Measurements from ENCODE around the gene MAG. TPM values are rescaled to one million over a fixed set of nuclear protein-coding genes. Genes with fewer than 3 reads are reported as not detected.

Gene MAG
- total and polyA plus RNA-seq, 9 of the 15 experiments (the other 6 are each of a cell fraction or from before 2014, with no cell fraction given), result 0.11 to 10.0 (median 1.6) TPM

GRCh38 chr19:35306473-35307246, 14.7 kb downstream of the MAG start (continued):
- TF ChIP-seq TFE3 (CRISPR knock-in tag; IDR thresholded peaks at IDR 0.05) (no peak), ZNF780A (CRISPR knock-in tag; IDR thresholded peaks at IDR 0.05) (no peak), NELFE (IDR thresholded peaks at IDR 0.05; ENCODE audit: insufficient read depth, insufficient read length) (no peak), PCBP2 (IDR thresholded peaks at IDR 0.05; ENCODE audit: low read depth, low read length, poor library complexity, severe bottlenecking) (no peak), SP1 (CRISPR knock-in tag; IDR thresholded peaks at IDR 0.05) (no peak), ZNF134 (CRISPR knock-in tag; conservative IDR thresholded peaks at IDR 0.05) (no peak), SMAD4 (CRISPR knock-in tag; conservative IDR thresholded peaks at IDR 0.05) (no peak; the same call in 1 of the 2 replicates), BACH1 (tag; IDR thresholded peaks at IDR 0.05) (no peak; the same call in 1 of the 2 replicates), ETS2 (tag; IDR thresholded peaks at IDR 0.05; ENCODE audit: borderline replicate concordance, poor library complexity, severe bottlenecking) (no peak), KLF13 (tag; IDR thresholded peaks at IDR 0.05; ENCODE audit: borderline replicate concordance, low read depth) (no peak), ZNF24 (IDR thresholded peaks at IDR 0.05) (no peak), ZNF121 (CRISPR knock-in tag; conservative IDR thresholded peaks at IDR 0.05) (peak; percentile 100), ZNF316 (IDR thresholded peaks at IDR 0.05) (no peak), E4F1 (CRISPR knock-in tag; IDR thresholded peaks at IDR 0.05; ENCODE audit: borderline replicate concordance) (no peak), MITF (IDR thresholded peaks at IDR 0.05) (no peak), ARID4B (CRISPR knock-in tag; IDR thresholded peaks at IDR 0.05) (no peak), NEUROD1 (IDR thresholded peaks at IDR 0.05; ENCODE audit: borderline replicate concordance, low read depth, low read length, partially characterized antibody) (no peak), ZNF561 (CRISPR knock-in tag; conservative IDR thresholded peaks at IDR 0.05) (no peak)

Data from K562 (cell line).